HepG2 (cell line): ENCODE measurements around the gene COL10A1. TPM values are rescaled to one million over a fixed set of nuclear protein-coding genes. Genes with fewer than 3 reads are reported as not detected.

Experiments used
- ATAC-seq: fragments of 200-7000 bp; cut with Tn5 transposase; 3 replicates; pipeline ENCODE4 v1.9.1; 2020; ENCODE audit warnings: mild to moderate bottlenecking, moderate library complexity
- BruUV-seq: library from RNA; stranded (reverse); fragments of 400-500 nt; replicated peaks from 2 replicates; lab custom pipeline; 2021; lab: Mats Ljungman, UMichigan
- CTCF ChIA-PET: fragments of 300-600 bp; formaldehyde crosslinking; extraction: SDS; loops from one replicate; lab custom pipeline; 2021; ENCODE audit warnings: low total read pairs, inconsistent platforms, low intra/inter-chr PET ratio; lab: Yijun Ruan, JAX
- POLR2A ChIA-PET: fragments of 350-600 bp; sonication (Branson Sonifier 250); formaldehyde crosslinking; loops from one replicate; lab custom pipeline; 2020; ENCODE audit warnings: antibody characterized with exemption, inconsistent platforms; lab: Yijun Ruan, JAX
- DNase-seq: peaks from one replicate; pipeline ENCODE4 v3.0.0-alpha.2; 2015; ENCODE audit warnings: low spot score
- FAIRE-seq: peaks from 3 replicates; lab custom pipeline; 2011; peaks lifted over from hg19 to GRCh38; lab: Jason Lieb, UNC
- H2AFZ ChIP-seq: one replicate; pipeline ENCODE4 v1.6.1; 2011; ENCODE audit warnings: low read length, inconsistent platforms
- H3K27ac ChIP-seq: fragments of 300-600 bp; 3 replicates; pipeline ENCODE4 v1.8.0; 2011; ENCODE audit warnings: mixed run types, mild to moderate bottlenecking, mixed read lengths, low read length, inconsistent platforms; ENCODE audit not compliant: insufficient read depth; ENCODE audit errors: extremely low read length
- H3K27me3 ChIP-seq, 2 experiments: fragments of 200-600 bp in 1 of 2; 2 replicates in 1 of 2; 3 replicates in 1 of 2; pipeline versions ENCODE4 v1.6.0 to v1.8.0; 2011; ENCODE audit warnings: low read length in 2 of 2, mild to moderate bottlenecking in 2 of 2, moderate library complexity in 2 of 2, inconsistent platforms in 1 of 2; ENCODE audit not compliant: insufficient read depth in 2 of 2, control insufficient read depth in 1 of 2
- H3K36me3 ChIP-seq, 2 experiments: fragments of 200-600 bp in 1 of 2; replicated peaks in 1 of 2; 2 replicates in 1 of 2; 3 replicates in 1 of 2; pipeline versions ENCODE4 v1.5.1 to v1.8.0; 2011; ENCODE audit warnings: low read length in 2 of 2, inconsistent platforms in 1 of 2; ENCODE audit not compliant: insufficient read depth in 2 of 2, control insufficient read depth in 1 of 2
- H3K4me1 ChIP-seq: 2 replicates; pipeline ENCODE4 v1.5.1; 2012; ENCODE audit warnings: low read length, inconsistent platforms; ENCODE audit not compliant: insufficient read depth
- H3K4me2 ChIP-seq: 2 replicates; pipeline ENCODE4 v1.6.0; 2011; ENCODE audit warnings: low read depth, low read length, inconsistent platforms
- H3K4me3 ChIP-seq, 3 experiments: fragments of 200-600 bp in 1 of 3; sonication (generic), shearing (Covaris generic) in 1 of 3; replicated peaks in 1 of 3; 2 replicates each; pipeline ENCODE4 v1.5.1; 2011 to 2016; ENCODE audit warnings: low read length in 3 of 3, inconsistent platforms in 2 of 3, low read depth in 2 of 3, mild to moderate bottlenecking in 2 of 3, control low read depth in 1 of 3, mixed read lengths in 1 of 3; ENCODE audit not compliant: insufficient read depth in 1 of 3
- H3K79me2 ChIP-seq: one replicate; pipeline ENCODE4 v1.6.1; 2011; ENCODE audit warnings: low read length, inconsistent platforms; ENCODE audit not compliant: insufficient read depth
- H3K9ac ChIP-seq: 2 replicates; pipeline ENCODE4 v1.6.0; 2011; ENCODE audit warnings: mild to moderate bottlenecking, low read depth, low read length, inconsistent platforms; ENCODE audit not compliant: insufficient read depth
- H3K9me3 ChIP-seq: 2 replicates; pipeline ENCODE4 v1.5.1; 2012; ENCODE audit warnings: mild to moderate bottlenecking, low read length
- H4K20me1 ChIP-seq: 2 replicates; pipeline ENCODE4 v1.6.0; 2011; ENCODE audit warnings: inconsistent platforms, mild to moderate bottlenecking, low read length, moderate library complexity; ENCODE audit not compliant: insufficient read depth
- AGO1 ChIP-seq: fragments of 200-400 bp; formaldehyde crosslinking; IDR thresholded peaks from 2 replicates; pipeline ENCODE4 v1.6.1; 2017; ENCODE audit warnings: mild to moderate bottlenecking, low read depth, low read length, moderate library complexity; ENCODE audit not compliant: poor library complexity, severe bottlenecking
- GABPA ChIP-seq, 2 experiments: IDR thresholded peaks; 2 replicates each; pipeline ENCODE4 v1.6.1; 2011 to 2016; ENCODE audit warnings: low read depth in 2 of 2, low read length in 1 of 2, missing biosample characterization in 1 of 2, missing genetic modification characterization in 1 of 2
- KAT2B ChIP-seq: fragments of 150-350 bp; IDR thresholded peaks from 2 replicates; pipeline ENCODE4 v1.6.1; 2014; ENCODE audit warnings: low read depth, low read length, borderline replicate concordance
- MAF1 ChIP-seq: sonication (generic); formaldehyde crosslinking; IDR thresholded peaks from 2 replicates; pipeline ENCODE4 v1.5.0; 2020; ENCODE audit warnings: missing genetic modification reagents, borderline replicate concordance
- MZF1 ChIP-seq: sonication (generic); formaldehyde crosslinking; IDR thresholded peaks from 2 replicates; pipeline ENCODE4 v1.8.1; 2023; ENCODE audit warnings: mild to moderate bottlenecking, missing genetic modification reagents, borderline replicate concordance
- NAIF1 ChIP-seq: sonication (generic); formaldehyde crosslinking; IDR thresholded peaks from 2 replicates; pipeline ENCODE4 v1.5.0; 2020; ENCODE audit warnings: mild to moderate bottlenecking, missing genetic modification reagents, borderline replicate concordance
- RFXANK ChIP-seq: IDR thresholded peaks from 2 replicates; pipeline ENCODE4 v1.6.1; 2016
- ZFP36L2 ChIP-seq: sonication (generic); formaldehyde crosslinking; IDR thresholded peaks from 2 replicates; pipeline ENCODE4 v1.4.0; 2020; ENCODE audit warnings: missing genetic modification reagents
- ZNF235 ChIP-seq: sonication (generic); formaldehyde crosslinking; IDR thresholded peaks from 2 replicates; pipeline ENCODE4 v1.8.1; 2023; ENCODE audit warnings: mild to moderate bottlenecking, missing genetic modification reagents, borderline replicate concordance
- ZNF335 ChIP-seq: sonication (generic); formaldehyde crosslinking; IDR thresholded peaks from 2 replicates; pipeline ENCODE4 v1.4.0; 2020; ENCODE audit warnings: missing genetic modification reagents
- ZNF33A ChIP-seq: sonication (generic); formaldehyde crosslinking; IDR thresholded peaks from 2 replicates; pipeline ENCODE4 v1.5.1; 2020; ENCODE audit warnings: missing genetic modification reagents, mild to moderate bottlenecking, moderate library complexity, borderline replicate concordance
- WGBS: methylation state at CpG from one replicate; pipeline ENCODE4 v1.1.6; 2017; ENCODE audit warnings: low lambda C conversion rate; 5-methylcytosine and 5-hydroxymethylcytosine counted together
- in situ Hi-C: cut with HindIII; loops from 2 replicates; pipeline ENCODE4 v1.10.0; 2017; ENCODE audit warnings: low pct_unique_long_range_greater_than_20kb; ENCODE audit not compliant: extremely low pct_ligation_motif_present
- intact Hi-C: fragments of 100-400 bp; cut with micrococcal nuclease; formaldehyde crosslinking; loops from one replicate; pipeline ENCODE4 v1.10.0; 2022; ENCODE audit not compliant: unreplicated experiment
- polyA plus RNA-seq, 8 experiments: library from polyadenylated mRNA; depleted of rRNA in 3 of 8; stranded (reverse) in 7 of 8; unstranded in 1 of 8; fragments of >200 nt; fragmentation: Illumina TruSeq in 4 of 8; extraction: Trizol in 4 of 8; gene quantifications; 2 replicates each; pipeline versions ENCODE4 v1.2.1 to v1.2.3, GENCODE V29; 2011 to 2016; ENCODE audit warnings: low read depth in 4 of 8, missing spikeins in 1 of 8, mixed read lengths in 1 of 8; ENCODE audit not compliant: insufficient read depth in 1 of 8
- total RNA-seq, 5 experiments: library from RNA; depleted of rRNA; stranded (reverse); fragments of >200 nt; fragmentation: Illumina TruSeq; extraction: Trizol; gene quantifications; 2 replicates each; pipeline ENCODE4 v1.2.3, GENCODE V29; 2016; ENCODE audit warnings: low read depth in 1 of 5
- TF ChIP-seq, protein P1 (sequence below): sonication (generic); formaldehyde crosslinking; IDR thresholded peaks from 2 replicates; pipeline ENCODE4 v1.8.1; 2023; ENCODE audit warnings: missing genetic modification reagents, mild to moderate bottlenecking, borderline replicate concordance
- TF ChIP-seq, protein P2 (sequence below): sonication (generic); formaldehyde crosslinking; IDR thresholded peaks from one replicate; pipeline ENCODE4 v1.5.1; 2020; ENCODE audit warnings: mild to moderate bottlenecking, missing genetic modification reagents; ENCODE audit errors: not compliant biosample characterization
- TF ChIP-seq, protein P3 (sequence below): IDR thresholded peaks from 2 replicates; pipeline ENCODE4 v1.6.1; 2016; ENCODE audit warnings: missing compliant biosample characterization, missing genetic modification reagents, borderline replicate concordance
- TF ChIP-seq, protein P4 (sequence below): sonication (generic); formaldehyde crosslinking; IDR thresholded peaks from 2 replicates; pipeline ENCODE4 v1.4.0; 2020; ENCODE audit warnings: missing genetic modification reagents

The COL10A1 gene
- total and polyA plus RNA-seq, 2 of the 13 experiments (the other 11 are each of a cell fraction or from before 2014, with no cell fraction given): 0.07 TPM; not detected in 1

DNA sequence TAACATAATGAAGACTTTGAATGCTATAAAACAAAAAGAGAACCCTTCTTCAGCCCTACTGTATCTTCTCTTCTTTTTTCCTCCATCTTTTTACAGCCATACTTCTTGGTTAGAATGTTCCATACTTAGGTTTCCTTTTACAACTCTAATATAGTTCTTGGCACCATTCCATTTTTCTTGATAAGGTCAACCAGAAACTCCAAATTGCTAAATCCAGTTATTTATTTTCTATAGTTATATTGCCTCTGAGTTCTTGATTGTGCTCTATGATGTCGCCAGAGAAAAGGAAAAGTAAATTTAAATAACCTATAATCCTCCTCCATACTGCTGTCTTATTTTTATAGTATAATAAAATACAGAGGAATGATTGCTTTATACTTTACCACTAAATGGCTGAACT lies 26.7 kb upstream of the COL10A1 start:
- FAIRE-seq (no peak), DNase-seq (no peak), ATAC-seq (no peak)
- Histone ChIP-seq H3K9ac (no peak overlapping the region), H3K79me2 (no peaks in the 10 kb centered on the region), H3K9me3 (no peaks in the 10 kb centered on the region), H3K27ac (no peak overlapping the region), H3K4me3 (no peak overlapping the region), H4K20me1 (no peaks in the 10 kb centered on the region), H3K4me1 (no peaks in the 10 kb centered on the region), H2AFZ (no peak overlapping the region), H3K36me3 (no peaks in the 10 kb centered on the region), H3K4me2 (no peak overlapping the region), H3K27me3 (no peaks in the 10 kb centered on the region)
- no TSS peak for BruUV-seq
- CTCF ChIA-PET: no interaction called here
- 90% methylated on average over 1 of the region's 1 CpG for WGBS
- intact Hi-C loops: no loop called here
- POLR2A ChIA-PET: no interaction called here
- in situ Hi-C loops: no loop called here
- TF ChIP-seq, protein P1, sequence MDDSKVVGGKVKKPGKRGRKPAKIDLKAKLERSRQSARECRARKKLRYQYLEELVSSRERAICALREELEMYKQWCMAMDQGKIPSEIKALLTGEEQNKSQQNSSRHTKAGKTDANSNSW (CRISPR knock-in tag): no peak
- TF ChIP-seq, protein P2, sequence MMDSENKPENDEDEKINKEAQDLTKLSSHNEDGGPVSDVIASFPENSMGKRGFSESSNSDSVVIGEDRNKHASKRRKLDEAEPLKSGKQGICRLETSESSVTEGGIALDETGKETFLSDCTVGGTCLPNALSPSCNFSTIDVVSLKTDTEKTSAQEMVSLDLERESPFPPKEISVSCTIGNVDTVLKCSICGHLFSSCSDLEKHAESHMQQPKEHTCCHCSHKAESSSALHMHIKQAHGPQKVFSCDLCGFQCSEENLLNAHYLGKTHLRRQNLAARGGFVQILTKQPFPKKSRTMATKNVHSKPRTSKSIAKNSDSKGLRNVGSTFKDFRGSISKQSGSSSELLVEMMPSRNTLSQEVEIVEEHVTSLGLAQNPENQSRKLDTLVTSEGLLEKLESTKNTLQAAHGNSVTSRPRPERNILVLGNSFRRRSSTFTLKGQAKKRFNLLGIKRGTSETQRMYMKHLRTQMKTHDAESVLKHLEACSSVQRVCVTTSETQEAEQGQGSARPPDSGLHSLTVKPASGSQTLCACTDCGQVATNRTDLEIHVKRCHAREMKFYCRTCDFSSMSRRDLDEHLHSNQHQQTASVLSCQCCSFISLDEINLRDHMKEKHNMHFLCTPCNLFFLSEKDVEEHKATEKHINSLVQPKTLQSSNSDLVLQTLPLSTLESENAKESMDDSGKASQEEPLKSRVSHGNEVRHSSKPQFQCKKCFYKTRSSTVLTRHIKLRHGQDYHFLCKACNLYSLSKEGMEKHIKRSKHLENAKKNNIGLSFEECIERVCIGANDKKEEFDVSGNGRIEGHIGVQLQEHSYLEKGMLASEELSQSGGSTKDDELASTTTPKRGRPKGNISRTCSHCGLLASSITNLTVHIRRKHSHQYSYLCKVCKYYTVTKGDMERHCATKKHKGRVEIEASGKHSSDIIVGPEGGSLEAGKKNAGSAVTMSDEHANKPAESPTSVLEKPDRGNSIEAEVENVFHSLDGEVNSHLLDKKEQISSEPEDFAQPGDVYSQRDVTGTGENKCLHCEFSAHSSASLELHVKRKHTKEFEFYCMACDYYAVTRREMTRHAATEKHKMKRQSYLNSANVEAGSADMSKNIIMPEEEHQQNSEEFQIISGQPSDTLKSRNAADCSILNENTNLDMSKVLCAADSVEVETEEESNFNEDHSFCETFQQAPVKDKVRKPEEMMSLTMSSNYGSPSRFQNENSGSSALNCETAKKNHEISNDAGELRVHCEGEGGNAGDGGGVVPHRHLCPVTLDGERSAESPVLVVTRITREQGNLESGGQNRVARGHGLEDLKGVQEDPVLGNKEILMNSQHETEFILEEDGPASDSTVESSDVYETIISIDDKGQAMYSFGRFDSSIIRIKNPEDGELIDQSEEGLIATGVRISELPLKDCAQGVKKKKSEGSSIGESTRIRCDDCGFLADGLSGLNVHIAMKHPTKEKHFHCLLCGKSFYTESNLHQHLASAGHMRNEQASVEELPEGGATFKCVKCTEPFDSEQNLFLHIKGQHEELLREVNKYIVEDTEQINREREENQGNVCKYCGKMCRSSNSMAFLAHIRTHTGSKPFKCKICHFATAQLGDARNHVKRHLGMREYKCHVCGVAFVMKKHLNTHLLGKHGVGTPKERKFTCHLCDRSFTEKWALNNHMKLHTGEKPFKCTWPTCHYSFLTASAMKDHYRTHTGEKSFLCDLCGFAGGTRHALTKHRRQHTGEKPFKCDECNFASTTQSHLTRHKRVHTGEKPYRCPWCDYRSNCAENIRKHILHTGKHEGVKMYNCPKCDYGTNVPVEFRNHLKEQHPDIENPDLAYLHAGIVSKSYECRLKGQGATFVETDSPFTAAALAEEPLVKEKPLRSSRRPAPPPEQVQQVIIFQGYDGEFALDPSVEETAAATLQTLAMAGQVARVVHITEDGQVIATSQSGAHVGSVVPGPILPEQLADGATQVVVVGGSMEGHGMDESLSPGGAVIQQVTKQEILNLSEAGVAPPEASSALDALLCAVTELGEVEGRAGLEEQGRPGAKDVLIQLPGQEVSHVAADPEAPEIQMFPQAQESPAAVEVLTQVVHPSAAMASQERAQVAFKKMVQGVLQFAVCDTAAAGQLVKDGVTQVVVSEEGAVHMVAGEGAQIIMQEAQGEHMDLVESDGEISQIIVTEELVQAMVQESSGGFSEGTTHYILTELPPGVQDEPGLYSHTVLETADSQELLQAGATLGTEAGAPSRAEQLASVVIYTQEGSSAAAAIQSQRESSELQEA (CRISPR knock-in tag): no peak
- TF ChIP-seq MAF1 (no peak), ZNF335 (CRISPR knock-in tag) (no peak), AGO1 (no peak), GABPA (IDR thresholded peaks at IDR 0.05; ENCODE audit: low read depth, low read length) (no peak), GABPA (CRISPR knock-in tag; IDR thresholded peaks at IDR 0.05; ENCODE audit: low read depth) (no peak), RFXANK (CRISPR knock-in tag) (no peak), MZF1 (no peak), NAIF1 (CRISPR knock-in tag) (no peak), KAT2B (no peak), ZNF33A (CRISPR knock-in tag) (no peak), ZFP36L2 (CRISPR knock-in tag) (no peak), ZNF235 (CRISPR knock-in tag) (no peak)
- TF ChIP-seq, protein P3, sequence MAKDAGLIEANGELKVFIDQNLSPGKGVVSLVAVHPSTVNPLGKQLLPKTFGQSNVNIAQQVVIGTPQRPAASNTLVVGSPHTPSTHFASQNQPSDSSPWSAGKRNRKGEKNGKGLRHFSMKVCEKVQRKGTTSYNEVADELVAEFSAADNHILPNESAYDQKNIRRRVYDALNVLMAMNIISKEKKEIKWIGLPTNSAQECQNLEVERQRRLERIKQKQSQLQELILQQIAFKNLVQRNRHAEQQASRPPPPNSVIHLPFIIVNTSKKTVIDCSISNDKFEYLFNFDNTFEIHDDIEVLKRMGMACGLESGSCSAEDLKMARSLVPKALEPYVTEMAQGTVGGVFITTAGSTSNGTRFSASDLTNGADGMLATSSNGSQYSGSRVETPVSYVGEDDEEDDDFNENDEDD (CRISPR knock-in tag): no peak
- TF ChIP-seq, protein P4, sequence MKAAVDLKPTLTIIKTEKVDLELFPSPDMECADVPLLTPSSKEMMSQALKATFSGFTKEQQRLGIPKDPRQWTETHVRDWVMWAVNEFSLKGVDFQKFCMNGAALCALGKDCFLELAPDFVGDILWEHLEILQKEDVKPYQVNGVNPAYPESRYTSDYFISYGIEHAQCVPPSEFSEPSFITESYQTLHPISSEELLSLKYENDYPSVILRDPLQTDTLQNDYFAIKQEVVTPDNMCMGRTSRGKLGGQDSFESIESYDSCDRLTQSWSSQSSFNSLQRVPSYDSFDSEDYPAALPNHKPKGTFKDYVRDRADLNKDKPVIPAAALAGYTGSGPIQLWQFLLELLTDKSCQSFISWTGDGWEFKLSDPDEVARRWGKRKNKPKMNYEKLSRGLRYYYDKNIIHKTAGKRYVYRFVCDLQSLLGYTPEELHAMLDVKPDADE (CRISPR knock-in tag): no peak
